ENCODE measurements around the gene NEURL1B.
"Not testable (repeated sequence)": the region's sequence is repeated elsewhere in the genome, so short reads cannot be mapped to it uniquely, and the experiment has no call there.

Gene NEURL1B

DNA sequence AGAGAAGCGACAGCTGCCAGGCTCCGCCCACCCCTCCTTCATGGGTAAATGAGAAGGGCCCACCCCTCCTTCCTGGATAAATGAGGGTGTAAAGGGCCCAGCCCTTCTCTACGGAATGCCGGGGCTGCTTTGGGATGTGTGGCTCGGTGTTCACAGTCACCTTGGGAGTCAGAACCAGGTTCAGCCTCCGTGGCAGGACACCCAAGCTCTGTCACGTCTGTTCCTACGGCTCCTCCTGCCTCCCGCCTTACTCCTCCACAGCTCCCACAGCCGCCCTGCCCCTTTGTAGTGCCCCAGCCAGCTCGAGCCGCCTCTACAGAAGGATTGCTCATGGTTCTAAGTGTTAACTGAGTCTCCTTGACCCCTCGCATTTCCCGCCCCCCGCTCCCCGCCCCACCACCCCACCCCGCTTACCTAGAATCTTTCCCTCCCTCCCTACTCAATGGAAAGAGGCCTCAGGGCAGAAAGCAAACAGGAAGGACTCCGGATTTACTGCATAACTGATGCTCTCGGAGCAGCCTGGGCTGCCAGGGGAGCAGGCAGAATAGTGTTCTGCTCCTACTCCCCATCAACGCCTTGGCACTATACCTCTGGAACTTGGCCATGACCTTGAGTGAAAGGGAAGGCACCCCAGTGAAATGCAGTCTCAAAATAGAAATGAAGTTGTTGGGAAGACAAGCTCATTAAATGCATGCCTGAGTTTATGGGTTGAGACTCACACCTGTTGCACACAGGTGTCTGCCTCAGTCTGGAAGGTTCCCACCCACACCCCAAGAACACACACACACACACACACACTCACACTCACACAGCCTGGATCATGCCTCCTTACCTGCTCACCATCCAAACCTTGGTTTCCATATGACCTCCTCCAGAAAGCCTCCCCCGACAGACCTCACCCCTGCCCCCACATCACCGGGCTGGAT, 59.6 kb downstream of the NEURL1B start:
- Histone ChIP-seq H3K27ac (ENCODE audit: low read depth, low read length) (no peak overlapping the region), H3K4me3 (ENCODE audit: low read length) (peak overlapping the region; percentile 54), H3K9me3 (ENCODE audit: insufficient read depth, low read depth, low read length) (no peaks in the 10 kb centered on the region), H3K4me1 (ENCODE audit: insufficient read depth, low read length) (peaks cover 21% of the 10 kb centered on the region), H3K9ac (ENCODE audit: low read depth, low read length) (no peak overlapping the region; the same call in 1 of the 2 replicates), H3K27me3 (ENCODE audit: insufficient read depth, low read length) (peaks cover 20% of the 10 kb centered on the region), H3K36me3 (ENCODE audit: insufficient read depth, low read length) (no peaks in the 10 kb centered on the region)
- 8% methylated on average over 19 of the region's 22 CpGs for WGBS

DNA sequence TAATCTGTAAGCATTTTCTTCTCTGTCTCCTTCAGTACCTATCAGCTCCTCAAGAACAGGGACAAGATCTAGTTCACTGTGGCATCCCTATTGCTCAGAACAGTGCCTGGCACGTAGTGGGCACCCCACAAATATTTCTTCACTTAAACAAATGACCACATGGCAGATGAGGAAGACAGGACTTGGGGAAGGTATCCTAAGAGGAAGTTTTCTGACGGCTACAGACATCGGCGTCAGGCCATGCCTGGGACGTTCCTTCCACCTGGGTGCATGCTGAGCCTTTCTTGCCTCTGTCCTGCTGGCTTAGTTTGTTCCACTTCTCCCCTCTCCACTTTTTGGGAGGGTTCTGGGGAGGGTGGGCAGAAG, 60.2 kb downstream of the NEURL1B start:
- peaks cover 21% of the 10 kb centered on the region for H3K4me1 ChIP-seq (ENCODE audit: insufficient read depth, low read length)
- 34% methylated on average over 5 of the region's 5 CpGs for WGBS
- H3K36me3 ChIP-seq (ENCODE audit: insufficient read depth, low read length): no peaks in the 10 kb centered on the region
- no peaks in the 10 kb centered on the region for H3K9me3 ChIP-seq (ENCODE audit: insufficient read depth, low read depth, low read length)
- H3K27ac ChIP-seq (ENCODE audit: low read depth, low read length): no peak overlapping the region
- H3K9ac ChIP-seq (ENCODE audit: low read depth, low read length): no peak overlapping the region
- H3K27me3 ChIP-seq (ENCODE audit: insufficient read depth, low read length): peaks cover 20% of the 10 kb centered on the region
- no peak overlapping the region for H3K4me3 ChIP-seq (ENCODE audit: low read length)

DNA sequence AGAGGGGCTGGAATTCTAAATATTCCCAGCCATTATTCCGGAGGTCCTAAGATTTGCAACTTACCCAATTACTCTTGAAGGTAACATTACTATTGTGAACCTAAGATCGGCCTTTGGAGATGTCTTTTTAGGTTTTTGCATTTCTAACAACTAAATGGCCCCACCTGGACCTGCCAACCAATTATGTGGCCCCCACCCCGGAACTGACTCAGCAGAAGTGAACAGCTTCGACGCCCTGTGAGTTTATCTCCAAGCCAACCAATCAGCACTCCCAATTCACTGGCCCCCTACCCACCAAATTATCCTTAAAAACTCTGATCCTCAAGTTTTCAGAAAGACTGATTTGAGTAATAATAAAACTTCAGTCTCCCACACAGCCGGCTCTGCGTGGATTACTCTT, 62.9 kb downstream of the NEURL1B start:
- H3K27ac ChIP-seq (ENCODE audit: low read depth, low read length): no peak overlapping the region
- peaks cover 16% of the 10 kb centered on the region for H3K4me1 ChIP-seq (ENCODE audit: insufficient read depth, low read length)
- H3K4me3 ChIP-seq (ENCODE audit: low read length): no peak overlapping the region
- no peak overlapping the region for H3K9ac ChIP-seq (ENCODE audit: low read depth, low read length)
- H3K27me3 ChIP-seq (ENCODE audit: insufficient read depth, low read length): peaks cover 13% of the 10 kb centered on the region
- no peaks in the 10 kb centered on the region for H3K9me3 ChIP-seq (ENCODE audit: insufficient read depth, low read depth, low read length)
- 85% methylated on average over 7 of the region's 7 CpGs for WGBS
- H3K36me3 ChIP-seq (ENCODE audit: insufficient read depth, low read length): no peaks in the 10 kb centered on the region

DNA sequence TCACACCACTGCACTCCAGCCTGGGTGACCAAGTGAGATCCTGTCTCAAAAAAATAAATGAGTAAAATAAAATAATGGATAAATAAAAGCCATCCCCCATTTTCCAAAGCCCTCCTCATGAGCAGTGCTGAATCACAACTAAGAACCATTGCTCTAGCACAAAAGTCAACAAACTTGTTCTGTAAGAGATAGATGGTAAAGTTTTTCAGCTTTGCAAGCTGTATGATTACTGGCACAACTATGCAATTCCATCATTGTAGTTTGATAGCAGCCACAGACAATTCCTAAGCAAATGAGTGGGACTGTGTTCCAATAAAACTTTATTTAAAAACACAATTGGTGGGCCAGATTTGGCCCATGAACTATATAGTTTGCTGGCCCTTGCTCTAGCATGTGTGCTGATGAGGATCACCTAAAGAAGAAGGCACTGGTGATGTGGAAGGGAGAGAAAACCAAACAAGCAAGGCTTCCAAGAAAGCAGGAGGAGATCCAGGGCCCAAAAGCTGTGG, 64.6 kb downstream of the NEURL1B start:
- H3K4me1 ChIP-seq (ENCODE audit: insufficient read depth, low read length): peaks cover 13% of the 10 kb centered on the region
- H3K27me3 ChIP-seq (ENCODE audit: insufficient read depth, low read length): peaks cover 13% of the 10 kb centered on the region

DNA sequence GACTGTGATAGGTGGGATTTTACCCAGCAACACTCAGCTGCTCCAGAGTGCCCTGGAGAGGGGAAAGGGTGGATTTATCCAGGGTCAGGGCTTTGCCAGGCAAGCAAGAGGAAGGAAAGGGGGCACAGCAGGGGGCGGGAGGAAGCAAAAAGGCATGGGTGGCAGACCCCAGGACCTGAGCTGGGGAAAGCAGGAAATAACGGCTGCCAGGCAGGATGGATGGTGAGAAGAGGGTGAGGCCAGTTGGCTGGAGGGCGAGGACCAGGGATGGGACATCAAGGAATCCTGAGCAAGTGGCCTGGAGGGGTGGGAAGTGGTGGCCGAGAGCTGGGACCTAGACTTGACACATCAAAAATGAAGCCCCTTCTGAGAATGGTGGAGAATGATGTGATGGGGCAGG, 65.7 kb downstream of the NEURL1B start:
- H3K4me1 ChIP-seq (ENCODE audit: insufficient read depth, low read length): peaks cover 1% of the 10 kb centered on the region; the same call in 1 of the 2 replicates
- H3K9ac ChIP-seq (ENCODE audit: low read depth, low read length): no peak overlapping the region
- H3K27ac ChIP-seq (ENCODE audit: low read depth, low read length): no peak overlapping the region
- no peak overlapping the region for H3K4me3 ChIP-seq (ENCODE audit: low read length)
- no peaks in the 10 kb centered on the region for H3K9me3 ChIP-seq (ENCODE audit: insufficient read depth, low read depth, low read length)
- no peaks in the 10 kb centered on the region for H3K36me3 ChIP-seq (ENCODE audit: insufficient read depth, low read length)
- peaks cover 2% of the 10 kb centered on the region for H3K27me3 ChIP-seq (ENCODE audit: insufficient read depth, low read length)
- WGBS: 76% methylated on average over 4 of the region's 4 CpGs

More for the DNA sequence above, 64.6 kb downstream of the NEURL1B start:
- Histone ChIP-seq H3K9ac (ENCODE audit: low read depth, low read length) (no peak overlapping the region), H3K4me3 (ENCODE audit: low read length) (no peak overlapping the region), H3K36me3 (ENCODE audit: insufficient read depth, low read length) (no peaks in the 10 kb centered on the region), H3K27ac (ENCODE audit: low read depth, low read length) (no peak overlapping the region), H3K9me3 (ENCODE audit: insufficient read depth, low read depth, low read length) (no peaks in the 10 kb centered on the region)

DNA sequence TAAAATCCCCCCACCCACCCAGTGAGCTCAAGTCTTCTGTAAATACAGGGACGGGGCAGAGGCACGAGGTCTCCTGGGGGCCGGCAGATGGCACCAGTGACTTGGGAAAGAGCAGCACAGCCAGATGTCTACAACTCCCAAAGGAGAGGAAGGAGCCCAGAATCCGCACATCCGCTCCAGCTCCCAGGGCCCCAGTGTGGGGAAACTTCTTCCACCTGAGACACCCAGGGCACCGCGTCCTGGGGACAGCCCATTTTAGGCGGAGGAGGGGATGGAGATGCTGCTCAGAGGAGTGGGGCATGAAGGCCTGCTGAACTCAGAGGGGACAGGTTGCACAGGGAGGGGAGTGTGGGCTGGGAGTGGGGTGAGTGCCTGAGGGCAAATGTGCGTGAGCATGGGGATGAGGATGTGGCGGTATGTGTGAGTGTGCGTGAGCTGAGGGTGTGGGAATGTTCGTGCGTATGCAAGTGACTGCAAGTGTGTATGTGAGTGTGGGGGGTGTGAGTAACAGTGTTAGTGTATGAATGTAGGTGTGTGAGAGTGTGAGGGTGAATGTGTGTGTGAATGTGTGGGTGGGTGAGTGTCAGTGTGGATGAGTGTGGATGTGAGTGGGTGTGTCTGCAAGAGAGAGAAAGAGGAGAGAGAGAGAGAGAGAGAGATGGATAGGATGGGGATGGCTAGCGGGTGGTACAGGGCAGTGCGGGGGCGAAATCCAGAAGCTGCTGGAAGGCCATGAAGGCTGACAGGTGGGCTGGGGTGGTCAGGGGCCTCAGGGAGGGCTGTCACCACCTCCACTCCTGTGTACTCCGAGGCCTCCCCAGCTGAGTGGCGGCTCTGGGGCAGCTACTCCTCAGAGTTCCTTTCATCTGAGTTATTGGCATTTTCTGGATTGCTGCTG, 66.5 kb downstream of the NEURL1B start:
- H3K36me3 ChIP-seq (ENCODE audit: insufficient read depth, low read length): no peaks in the 10 kb centered on the region
- WGBS: 62% methylated on average over 18 of the region's 18 CpGs
- no peak overlapping the region for H3K27ac ChIP-seq (ENCODE audit: low read depth, low read length)
- no peaks in the 10 kb centered on the region for H3K9me3 ChIP-seq (ENCODE audit: insufficient read depth, low read depth, low read length)
- no peaks in the 10 kb centered on the region for H3K4me1 ChIP-seq (ENCODE audit: insufficient read depth, low read length)
- no peak overlapping the region for H3K9ac ChIP-seq (ENCODE audit: low read depth, low read length)
- no peak overlapping the region for H3K4me3 ChIP-seq (ENCODE audit: low read length)
- H3K27me3 ChIP-seq (ENCODE audit: insufficient read depth, low read length): no peaks in the 10 kb centered on the region; the same call in 1 of the 2 replicates

DNA sequence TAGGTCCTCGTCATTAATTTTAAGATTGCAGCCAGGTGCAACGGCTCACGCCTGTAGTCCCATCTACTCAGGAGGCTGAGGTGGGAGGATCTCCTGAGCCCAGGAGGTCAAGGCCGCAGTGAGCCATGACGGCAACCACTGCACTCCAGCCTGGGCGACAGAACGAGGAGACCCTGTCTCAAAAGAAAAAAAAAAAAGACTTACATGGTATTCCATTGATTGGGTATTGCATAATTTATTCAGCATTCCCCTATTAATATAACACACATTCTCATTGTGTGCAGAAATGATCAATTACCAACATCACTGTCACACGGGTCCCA, 67.1 kb downstream of the NEURL1B start:
- Histone ChIP-seq H3K4me1 (ENCODE audit: insufficient read depth, low read length) (no peaks in the 10 kb centered on the region), H3K9ac (ENCODE audit: low read depth, low read length) (no peak overlapping the region), H3K27ac (ENCODE audit: low read depth, low read length) (no peak overlapping the region), H3K27me3 (ENCODE audit: insufficient read depth, low read length) (no peaks in the 10 kb centered on the region; the same call in 1 of the 2 replicates), H3K9me3 (ENCODE audit: insufficient read depth, low read depth, low read length) (no peaks in the 10 kb centered on the region), H3K4me3 (ENCODE audit: low read length) (no peak overlapping the region), H3K36me3 (ENCODE audit: insufficient read depth, low read length) (no peaks in the 10 kb centered on the region)
- 91% methylated on average over 6 of the region's 8 CpGs for WGBS

DNA sequence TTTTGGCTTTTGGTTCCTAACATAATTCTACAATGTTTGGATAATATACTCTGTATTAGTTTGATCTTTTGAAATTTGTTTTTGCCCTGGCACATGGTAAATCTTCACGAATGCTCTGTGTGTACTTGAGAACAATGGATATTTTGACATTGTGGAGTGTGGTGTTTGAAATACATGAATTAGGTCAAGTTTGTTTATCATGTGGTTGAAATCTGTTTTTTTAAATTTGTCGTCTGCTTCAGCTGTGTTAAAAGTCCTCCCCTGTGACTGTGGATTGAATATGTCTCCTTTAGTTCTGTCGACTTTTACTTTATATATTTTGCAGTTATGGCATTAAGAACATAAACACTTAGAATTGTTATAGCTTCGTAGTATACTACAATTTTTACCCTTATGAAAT, 69.6 kb downstream of the NEURL1B start:
- no peaks in the 10 kb centered on the region; the same call in 1 of the 2 replicates for H3K27me3 ChIP-seq (ENCODE audit: insufficient read depth, low read length)
- 88% methylated on average over 2 of the region's 4 CpGs for WGBS
- no peak overlapping the region for H3K9ac ChIP-seq (ENCODE audit: low read depth, low read length)
- H3K36me3 ChIP-seq (ENCODE audit: insufficient read depth, low read length): no peaks in the 10 kb centered on the region
- no peak overlapping the region for H3K27ac ChIP-seq (ENCODE audit: low read depth, low read length)
- H3K4me3 ChIP-seq (ENCODE audit: low read length): no peak overlapping the region
- H3K4me1 ChIP-seq (ENCODE audit: insufficient read depth, low read length): no peaks in the 10 kb centered on the region
- no peaks in the 10 kb centered on the region for H3K9me3 ChIP-seq (ENCODE audit: insufficient read depth, low read depth, low read length)

DNA sequence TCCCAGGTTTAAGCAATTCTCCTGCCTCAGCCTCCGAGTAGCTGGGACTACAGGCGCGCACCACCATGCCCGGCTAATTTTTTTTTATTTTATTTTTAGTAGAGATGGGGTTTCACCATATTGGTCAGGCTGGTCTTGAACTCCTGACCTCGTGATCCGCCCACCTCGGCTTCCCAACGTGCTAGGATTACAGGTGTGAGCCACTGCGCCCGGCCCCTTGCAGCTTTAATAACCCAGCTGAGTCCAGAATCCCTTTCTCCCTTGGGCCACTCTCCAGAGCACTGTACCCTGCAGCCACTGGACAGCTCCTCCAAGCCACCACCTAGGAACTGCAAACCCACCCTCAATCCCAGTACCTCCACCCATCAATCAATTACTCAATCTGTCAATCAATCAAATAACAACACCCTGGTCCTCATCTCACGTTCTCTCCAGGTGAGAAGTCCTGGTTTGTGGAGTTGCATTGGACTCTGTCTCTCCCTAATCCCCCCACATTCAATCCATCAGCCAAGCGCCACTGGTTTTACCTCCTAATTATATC, 70.3 kb downstream of the NEURL1B start:
- H3K27ac ChIP-seq (ENCODE audit: low read depth, low read length); H3K36me3 ChIP-seq (ENCODE audit: insufficient read depth, low read length); H3K9me3 ChIP-seq (ENCODE audit: insufficient read depth, low read depth, low read length); H3K9ac ChIP-seq (ENCODE audit: low read depth, low read length); H3K4me3 ChIP-seq (ENCODE audit: low read length); H3K4me1 ChIP-seq (ENCODE audit: insufficient read depth, low read length); H3K27me3 ChIP-seq (ENCODE audit: insufficient read depth, low read length): not testable (repeated sequence)
- WGBS: 86% methylated on average over 12 of the region's 12 CpGs

DNA sequence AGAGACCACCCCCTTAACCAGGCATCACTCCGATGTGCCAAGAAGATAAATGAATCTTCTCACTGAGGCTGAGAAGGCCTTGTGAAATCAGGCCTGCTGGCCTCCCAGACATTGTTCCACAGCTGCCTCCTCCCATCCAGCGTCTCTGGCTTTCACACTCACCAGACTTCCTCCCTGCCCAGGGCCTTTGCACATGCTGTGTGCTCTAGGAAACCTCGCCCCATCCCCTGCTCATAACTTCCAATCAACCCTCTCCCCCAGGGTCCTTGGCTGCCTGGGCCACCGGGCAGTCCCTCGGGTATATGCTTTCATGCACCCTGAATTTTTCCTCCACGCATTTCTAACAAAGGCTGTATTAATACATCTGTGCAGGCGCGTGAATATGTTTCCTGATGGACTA, 71.5 kb downstream of the NEURL1B start:
- 65% methylated on average over 8 of the region's 8 CpGs for WGBS
- H3K4me3 ChIP-seq (ENCODE audit: low read length): no peak overlapping the region
- no peak overlapping the region for H3K27ac ChIP-seq (ENCODE audit: low read depth, low read length)
- no peaks in the 10 kb centered on the region for H3K4me1 ChIP-seq (ENCODE audit: insufficient read depth, low read length)
- peaks cover 8% of the 10 kb centered on the region for H3K27me3 ChIP-seq (ENCODE audit: insufficient read depth, low read length)
- no peaks in the 10 kb centered on the region for H3K9me3 ChIP-seq (ENCODE audit: insufficient read depth, low read depth, low read length)
- H3K9ac ChIP-seq (ENCODE audit: low read depth, low read length): no peak overlapping the region
- H3K36me3 ChIP-seq (ENCODE audit: insufficient read depth, low read length): no peaks in the 10 kb centered on the region

Data from HUES64 (cell line).